ENCODE results near the gene SCO1.
"Not testable (repeated sequence)": the region's sequence is repeated elsewhere in the genome, so short reads cannot be mapped to it uniquely, and the experiment has no call there.

SCO1 gene

DNA sequence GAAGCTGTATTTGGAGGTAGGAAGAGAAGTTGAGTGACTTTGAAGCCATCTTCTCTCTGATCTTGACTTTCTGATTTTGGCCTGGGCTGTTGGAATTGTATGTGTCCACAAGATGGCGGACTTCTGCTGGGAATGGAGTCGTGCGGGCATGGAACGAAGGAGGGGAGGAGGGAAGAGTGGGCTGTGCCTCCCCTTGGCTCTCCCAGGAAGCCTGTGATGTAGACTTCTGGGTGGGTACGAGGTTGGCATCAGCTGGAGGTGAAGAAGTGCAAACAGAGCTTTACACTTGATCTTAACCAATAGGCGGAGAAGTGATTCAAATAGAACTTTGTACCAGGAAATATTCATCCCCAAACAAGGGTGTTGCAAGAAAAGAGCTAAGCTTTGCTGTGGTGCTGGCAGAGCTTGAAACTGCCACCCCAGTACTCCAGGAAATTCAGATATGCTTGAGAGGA, 39.9 kb upstream of the SCO1 start:
- no peak overlapping the region for H2AFZ ChIP-seq (ENCODE audit: low read length, unreplicated experiment)
- H3K27me3 ChIP-seq (ENCODE audit: insufficient read depth, low read length) = no peaks in the 10 kb centered on the region
- no peaks in the 10 kb centered on the region for H3K36me3 ChIP-seq (ENCODE audit: insufficient read depth, low read length)
- H3K27ac ChIP-seq (ENCODE audit: low read depth, low read length) = no peak overlapping the region
- no peaks in the 10 kb centered on the region for H3K79me2 ChIP-seq (ENCODE audit: control insufficient read depth, insufficient read depth, low read length, unreplicated experiment)
- no peak overlapping the region for H3K4me3 ChIP-seq (ENCODE audit: low read depth, low read length)
- no peaks in the 10 kb centered on the region for H3K4me1 ChIP-seq (ENCODE audit: control insufficient read depth, insufficient read depth, low read length, unreplicated experiment)

DNA sequence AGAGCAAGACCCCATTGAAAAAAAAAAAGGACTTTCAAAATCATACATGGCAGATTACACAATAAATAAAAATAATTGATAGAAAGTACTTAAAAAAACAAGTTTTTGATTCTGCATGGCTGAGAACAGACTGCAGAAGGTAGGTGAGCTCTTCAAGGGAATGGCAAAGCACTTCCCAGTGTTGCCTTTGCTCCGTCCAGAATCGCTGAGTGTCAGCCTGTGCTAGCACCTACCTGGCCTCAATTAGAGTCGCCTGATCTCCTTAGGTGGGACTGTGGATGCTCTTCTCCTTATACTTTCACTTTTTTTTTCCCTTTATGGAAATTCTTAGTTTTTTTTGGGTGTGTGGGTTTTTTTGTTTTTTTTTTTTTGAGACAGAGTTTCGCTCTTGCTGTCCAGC, 38.5 kb upstream of the SCO1 start:
- Histone ChIP-seq H3K4me1 (ENCODE audit: control insufficient read depth, insufficient read depth, low read length, unreplicated experiment) (peaks cover 8% of the 10 kb centered on the region), H2AFZ (ENCODE audit: low read length, unreplicated experiment) (no peak overlapping the region), H3K27ac (ENCODE audit: low read depth, low read length) (no peak overlapping the region), H3K79me2 (ENCODE audit: control insufficient read depth, insufficient read depth, low read length, unreplicated experiment) (no peaks in the 10 kb centered on the region), H3K27me3 (ENCODE audit: insufficient read depth, low read length) (no peaks in the 10 kb centered on the region), H3K4me3 (ENCODE audit: low read depth, low read length) (no peak overlapping the region), H3K36me3 (ENCODE audit: insufficient read depth, low read length) (no peaks in the 10 kb centered on the region)

DNA sequence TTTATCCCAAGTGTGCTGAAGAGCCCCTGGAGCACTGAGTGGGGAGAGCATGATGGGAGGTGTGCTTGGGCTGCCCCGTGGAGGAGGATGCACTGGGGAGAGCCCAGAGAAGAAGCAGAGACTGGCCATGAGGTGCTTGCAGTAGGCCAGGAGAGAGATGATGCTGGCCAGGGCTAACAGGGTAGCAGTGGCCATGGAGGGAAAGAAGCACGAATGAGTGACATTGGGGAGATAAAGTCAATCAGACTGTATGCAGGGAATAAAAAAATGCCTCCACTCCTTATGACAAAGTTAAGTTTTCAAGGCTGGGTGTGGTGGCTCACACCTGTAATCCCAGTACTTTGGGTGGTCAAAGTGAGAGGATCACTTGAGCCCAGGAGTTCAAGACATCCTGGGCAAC, 37.9 kb upstream of the SCO1 start:
- no peak overlapping the region for H3K4me3 ChIP-seq (ENCODE audit: low read depth, low read length)
- H3K4me1 ChIP-seq (ENCODE audit: control insufficient read depth, insufficient read depth, low read length, unreplicated experiment) = peaks cover 9% of the 10 kb centered on the region
- no peaks in the 10 kb centered on the region for H3K36me3 ChIP-seq (ENCODE audit: insufficient read depth, low read length)
- H3K27me3 ChIP-seq (ENCODE audit: insufficient read depth, low read length) = no peaks in the 10 kb centered on the region
- no peak overlapping the region for H3K27ac ChIP-seq (ENCODE audit: low read depth, low read length)
- H3K79me2 ChIP-seq (ENCODE audit: control insufficient read depth, insufficient read depth, low read length, unreplicated experiment) = no peaks in the 10 kb centered on the region
- H2AFZ ChIP-seq (ENCODE audit: low read length, unreplicated experiment) = no peak overlapping the region

DNA sequence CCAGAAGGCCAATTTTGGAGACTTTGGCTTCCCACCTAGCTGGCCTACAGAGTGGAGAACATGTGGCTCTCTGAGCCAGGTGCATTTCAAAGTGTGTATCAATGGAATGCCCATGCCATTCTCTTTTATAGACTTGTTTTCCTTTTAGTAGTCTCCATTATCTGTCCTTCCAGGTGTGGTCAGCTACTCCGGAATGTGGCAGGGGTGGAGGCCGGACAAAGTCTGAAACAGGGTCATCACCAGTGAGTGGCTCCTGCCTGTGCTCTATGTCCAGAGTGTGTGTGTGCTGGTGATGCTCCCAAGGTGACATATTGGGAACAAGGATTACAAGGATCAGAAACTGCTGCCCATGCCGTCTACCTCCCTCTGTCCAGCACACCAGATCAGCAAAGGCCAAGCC, 36.3 kb upstream of the SCO1 start:
- H3K4me1 ChIP-seq (ENCODE audit: control insufficient read depth, insufficient read depth, low read length, unreplicated experiment) = peaks cover 9% of the 10 kb centered on the region
- H3K27ac ChIP-seq (ENCODE audit: low read depth, low read length) = no peak overlapping the region
- no peaks in the 10 kb centered on the region for H3K36me3 ChIP-seq (ENCODE audit: insufficient read depth, low read length)
- H3K27me3 ChIP-seq (ENCODE audit: insufficient read depth, low read length) = no peaks in the 10 kb centered on the region
- H2AFZ ChIP-seq (ENCODE audit: low read length, unreplicated experiment) = no peak overlapping the region
- no peak overlapping the region for H3K4me3 ChIP-seq (ENCODE audit: low read depth, low read length)
- no peaks in the 10 kb centered on the region for H3K79me2 ChIP-seq (ENCODE audit: control insufficient read depth, insufficient read depth, low read length, unreplicated experiment)

DNA sequence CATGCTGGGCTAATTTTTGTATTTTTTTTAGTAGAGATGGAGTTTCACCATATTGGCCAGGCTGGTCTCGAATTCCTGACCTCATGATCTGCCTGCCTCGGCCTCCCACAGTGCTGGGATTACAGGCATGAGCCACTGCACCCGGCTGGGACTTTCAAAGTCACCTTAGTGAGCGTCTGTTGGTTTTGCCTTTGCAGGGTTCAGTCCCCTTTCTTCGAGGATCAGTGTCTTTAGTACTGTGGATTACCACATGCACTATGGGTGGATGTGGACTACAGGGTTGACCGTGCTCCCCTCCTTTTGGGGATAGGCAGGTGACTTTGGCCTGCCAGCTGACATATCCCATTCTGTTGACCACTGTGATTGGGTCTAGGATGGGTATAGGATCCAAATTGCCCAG, 34.8 kb upstream of the SCO1 start:
- H3K27ac ChIP-seq (ENCODE audit: low read depth, low read length); H3K4me3 ChIP-seq (ENCODE audit: low read depth, low read length): not testable (repeated sequence)

DNA sequence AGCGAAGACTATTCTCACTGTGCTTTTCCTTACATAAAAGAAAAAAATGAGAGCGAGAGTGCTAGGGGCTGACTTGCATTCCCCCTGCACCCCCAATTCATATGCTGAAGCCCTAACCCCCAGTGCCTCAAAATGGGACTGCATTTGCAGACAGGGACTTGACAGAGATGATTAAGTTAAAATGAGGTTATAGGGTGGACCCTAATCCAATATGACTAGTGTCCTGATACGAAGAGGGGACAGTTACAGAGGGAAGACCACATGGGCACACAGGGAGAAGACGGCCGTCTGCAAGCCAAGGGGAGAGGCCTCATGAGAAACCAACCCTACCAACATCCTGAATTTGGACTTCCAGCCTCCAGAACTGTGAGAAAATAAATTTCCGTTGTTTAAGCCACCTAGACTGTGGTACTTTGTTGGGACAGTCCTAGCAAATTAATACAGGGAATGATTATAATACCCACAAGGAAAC, 34.1 kb upstream of the SCO1 start:
- Histone ChIP-seq H3K79me2 (ENCODE audit: control insufficient read depth, insufficient read depth, low read length, unreplicated experiment) (no peaks in the 10 kb centered on the region), H3K36me3 (ENCODE audit: insufficient read depth, low read length) (no peaks in the 10 kb centered on the region), H3K27me3 (ENCODE audit: insufficient read depth, low read length) (no peaks in the 10 kb centered on the region), H2AFZ (ENCODE audit: low read length, unreplicated experiment) (peak overlapping the region; percentile 39), H3K4me3 (ENCODE audit: low read depth, low read length) (peak overlapping the region; percentile 88), H3K27ac (ENCODE audit: low read depth, low read length) (no peak overlapping the region), H3K4me1 (ENCODE audit: control insufficient read depth, insufficient read depth, low read length, unreplicated experiment) (peaks cover 9% of the 10 kb centered on the region)

More for the DNA sequence above, 34.8 kb upstream of the SCO1 start:
- not testable (repeated sequence) for H3K4me1 ChIP-seq (ENCODE audit: control insufficient read depth, insufficient read depth, low read length, unreplicated experiment); H3K79me2 ChIP-seq (ENCODE audit: control insufficient read depth, insufficient read depth, low read length, unreplicated experiment); H3K27me3 ChIP-seq (ENCODE audit: insufficient read depth, low read length); H3K36me3 ChIP-seq (ENCODE audit: insufficient read depth, low read length); H2AFZ ChIP-seq (ENCODE audit: low read length, unreplicated experiment)

DNA sequence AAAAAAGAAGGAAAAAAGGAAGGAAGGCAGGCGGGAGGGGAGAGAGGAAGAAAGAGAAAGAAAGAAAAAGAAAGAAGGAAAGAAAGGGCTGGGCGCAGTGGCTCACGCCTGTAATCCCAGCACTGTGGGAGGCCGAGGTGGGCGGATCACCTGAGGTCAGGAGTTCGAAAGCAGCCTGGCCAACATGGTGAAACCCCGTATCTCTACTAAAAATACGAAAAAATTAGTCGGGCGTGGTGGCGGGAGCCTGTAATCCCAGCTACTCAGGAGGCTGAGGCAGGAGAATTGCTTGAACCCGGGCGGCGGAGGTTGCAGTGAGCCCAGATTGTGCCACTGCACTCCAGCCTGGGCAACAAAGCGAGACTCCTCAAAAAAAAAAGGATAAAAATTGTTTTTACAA, 32.9 kb upstream of the SCO1 start:
- not testable (repeated sequence) for H3K36me3 ChIP-seq (ENCODE audit: insufficient read depth, low read length); H3K4me1 ChIP-seq (ENCODE audit: control insufficient read depth, insufficient read depth, low read length, unreplicated experiment); H3K27me3 ChIP-seq (ENCODE audit: insufficient read depth, low read length); H3K79me2 ChIP-seq (ENCODE audit: control insufficient read depth, insufficient read depth, low read length, unreplicated experiment)
- H3K4me3 ChIP-seq (ENCODE audit: low read depth, low read length) = peak overlapping the region; percentile 88
- H2AFZ ChIP-seq (ENCODE audit: low read length, unreplicated experiment) = peak overlapping the region; percentile 90
- H3K27ac ChIP-seq (ENCODE audit: low read depth, low read length) = peak overlapping the region; percentile 61

DNA sequence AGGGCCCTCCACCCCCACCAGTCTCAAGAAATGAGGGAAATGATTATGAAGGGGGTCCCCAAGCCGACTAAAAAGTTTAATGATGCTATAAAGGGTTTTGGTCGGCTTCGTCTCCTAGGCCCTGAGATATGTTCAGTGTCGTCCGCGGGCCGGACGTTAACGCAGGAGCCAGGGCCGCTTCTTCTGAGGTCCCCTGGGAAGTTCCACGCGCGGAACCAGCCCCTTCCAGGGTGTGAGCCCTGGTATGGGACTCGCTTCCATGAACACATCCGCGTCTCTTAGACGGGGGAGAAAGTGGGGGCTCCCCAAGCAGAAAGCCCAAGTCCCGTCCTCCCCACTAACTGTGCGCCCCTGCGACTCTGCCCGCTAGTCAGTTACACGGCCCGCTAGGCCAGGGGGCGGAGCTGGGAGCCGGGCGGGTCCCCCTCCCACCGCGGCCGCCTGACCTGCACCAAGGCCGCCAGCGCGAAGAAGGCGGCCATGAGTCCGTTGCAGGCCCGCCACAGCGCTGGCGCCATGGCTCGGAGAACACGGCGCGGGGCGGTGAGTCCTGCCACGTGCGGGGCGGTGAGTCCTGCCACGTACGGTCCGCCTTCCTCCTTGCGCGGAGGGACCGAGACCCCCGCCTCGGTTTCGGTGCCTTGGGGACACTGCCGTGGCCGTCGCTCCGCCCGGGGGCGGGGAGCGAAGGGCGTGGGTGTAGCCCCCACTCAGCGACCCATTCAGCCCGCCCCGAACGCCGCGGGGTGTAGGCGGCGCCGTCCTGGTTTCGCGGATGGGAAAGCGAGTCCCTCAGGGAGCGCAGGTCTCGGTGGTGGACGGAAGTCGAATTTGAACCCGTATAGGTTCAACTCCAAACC, 32.2 kb upstream of the SCO1 start, which contains the start of gene TMEM220:
TSS of gene TMEM220 (minus strand) at position 690 of the 860 bp plus-strand sequence. CDS start at position 518, 172 bp downstream.
- Histone ChIP-seq H3K79me2 (ENCODE audit: control insufficient read depth, insufficient read depth, low read length, unreplicated experiment) (no peaks in the 10 kb centered on the region), H2AFZ (ENCODE audit: low read length, unreplicated experiment) (peak within 1 kb of the TSS; percentile 90), H3K4me1 (ENCODE audit: control insufficient read depth, insufficient read depth, low read length, unreplicated experiment) (peaks cover 9% of the 10 kb centered on the region), H3K27ac (ENCODE audit: low read depth, low read length) (peak within 1 kb of the TSS; percentile 61), H3K4me3 (ENCODE audit: low read depth, low read length) (peak within 1 kb of the TSS; percentile 88), H3K27me3 (ENCODE audit: insufficient read depth, low read length) (no peaks in the 10 kb centered on the region), H3K36me3 (ENCODE audit: insufficient read depth, low read length) (no peaks in the 10 kb centered on the region)

DNA sequence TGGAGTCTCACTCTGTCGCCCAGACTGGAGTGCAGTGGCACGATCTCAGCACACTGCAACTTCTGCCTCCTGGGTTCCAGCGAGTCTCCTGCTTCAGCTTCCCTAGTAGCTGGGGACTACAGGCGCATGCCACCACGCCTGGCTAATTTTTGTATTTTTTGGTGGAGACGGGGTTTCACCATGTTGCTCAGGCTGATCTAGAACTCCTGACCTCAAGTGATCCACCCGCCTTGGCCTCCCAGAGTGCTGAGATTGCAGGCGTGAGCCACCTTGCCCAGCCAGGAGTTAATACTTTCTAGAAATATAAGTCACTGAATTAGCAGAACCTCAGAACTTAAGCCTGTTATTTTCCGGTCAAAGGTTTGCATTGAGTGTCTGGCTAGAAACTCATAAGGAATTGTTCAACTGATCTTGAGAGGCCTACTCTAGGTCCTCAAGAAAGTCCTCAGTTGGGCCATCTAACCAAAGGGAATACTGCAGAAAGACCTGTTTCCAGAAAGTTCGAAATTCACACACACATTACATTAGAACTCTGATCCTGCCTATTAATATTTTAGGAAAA, 31.1 kb upstream of the SCO1 start:
- H3K79me2 ChIP-seq (ENCODE audit: control insufficient read depth, insufficient read depth, low read length, unreplicated experiment) = no peaks in the 10 kb centered on the region
- no peak overlapping the region for H2AFZ ChIP-seq (ENCODE audit: low read length, unreplicated experiment)
- H3K27me3 ChIP-seq (ENCODE audit: insufficient read depth, low read length) = no peaks in the 10 kb centered on the region
- H3K4me1 ChIP-seq (ENCODE audit: control insufficient read depth, insufficient read depth, low read length, unreplicated experiment) = peaks cover 9% of the 10 kb centered on the region
- no peaks in the 10 kb centered on the region for H3K36me3 ChIP-seq (ENCODE audit: insufficient read depth, low read length)
- peak overlapping the region; percentile 88; the same call in 1 of the 2 replicates for H3K4me3 ChIP-seq (ENCODE audit: low read depth, low read length)
- no peak overlapping the region for H3K27ac ChIP-seq (ENCODE audit: low read depth, low read length)

DNA sequence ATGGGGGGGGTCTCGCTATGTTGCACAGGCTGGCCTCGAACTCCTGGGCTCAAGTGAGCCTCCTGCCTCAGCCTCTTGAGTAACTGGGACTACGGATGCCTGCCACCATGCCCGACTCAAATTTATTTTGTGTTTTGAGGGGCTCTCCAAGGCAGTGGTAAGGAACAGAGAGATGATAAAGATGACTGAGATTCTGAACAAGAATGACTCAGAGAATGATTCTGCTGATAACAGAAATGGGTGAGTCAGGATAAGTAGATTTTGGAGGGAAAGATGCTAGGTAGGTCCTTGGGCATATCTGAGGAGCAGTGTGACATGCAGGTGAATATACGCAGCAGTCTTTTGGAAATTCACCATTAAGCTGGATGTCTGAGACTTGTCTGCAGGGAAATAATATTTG, 29.9 kb upstream of the SCO1 start:
- no peak overlapping the region for H3K27ac ChIP-seq (ENCODE audit: low read depth, low read length)
- H3K27me3 ChIP-seq (ENCODE audit: insufficient read depth, low read length) = no peaks in the 10 kb centered on the region

DNA sequence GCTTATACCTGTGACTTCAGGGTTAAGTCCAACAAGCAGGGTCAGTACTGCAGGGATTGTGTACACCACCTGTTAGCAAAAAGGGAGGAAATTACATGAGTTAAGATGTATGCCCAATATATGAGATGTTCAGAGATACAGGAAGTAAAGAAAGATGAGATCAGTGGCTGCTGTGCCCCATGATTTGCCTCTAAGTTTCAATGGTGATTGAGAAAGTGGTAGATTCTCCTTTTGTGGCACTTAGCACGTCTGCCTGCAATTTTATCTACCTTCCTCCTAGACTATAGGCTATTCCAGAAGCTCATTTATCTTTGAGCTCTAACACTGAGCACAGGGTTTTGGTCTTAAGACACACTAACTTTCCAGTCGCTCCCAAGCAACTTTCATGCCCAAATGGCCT, 28.9 kb upstream of the SCO1 start:
- Histone ChIP-seq H3K27me3 (ENCODE audit: insufficient read depth, low read length) (no peaks in the 10 kb centered on the region), H3K4me1 (ENCODE audit: control insufficient read depth, insufficient read depth, low read length, unreplicated experiment) (peaks cover 4% of the 10 kb centered on the region), H2AFZ (ENCODE audit: low read length, unreplicated experiment) (no peak overlapping the region), H3K27ac (ENCODE audit: low read depth, low read length) (no peak overlapping the region), H3K4me3 (ENCODE audit: low read depth, low read length) (no peak overlapping the region), H3K79me2 (ENCODE audit: control insufficient read depth, insufficient read depth, low read length, unreplicated experiment) (no peaks in the 10 kb centered on the region), H3K36me3 (ENCODE audit: insufficient read depth, low read length) (no peaks in the 10 kb centered on the region)

More for the DNA sequence above, 29.9 kb upstream of the SCO1 start:
- Histone ChIP-seq H3K4me1 (ENCODE audit: control insufficient read depth, insufficient read depth, low read length, unreplicated experiment) (peaks cover 9% of the 10 kb centered on the region), H3K4me3 (ENCODE audit: low read depth, low read length) (no peak overlapping the region), H3K79me2 (ENCODE audit: control insufficient read depth, insufficient read depth, low read length, unreplicated experiment) (no peaks in the 10 kb centered on the region), H3K36me3 (ENCODE audit: insufficient read depth, low read length) (no peaks in the 10 kb centered on the region), H2AFZ (ENCODE audit: low read length, unreplicated experiment) (no peak overlapping the region)
